NCI-H1092 (cell line): Measurements from ENCODE around the gene ALG14.
"Not testable (repeated sequence)": the region's sequence is repeated elsewhere in the genome, so short reads cannot be mapped to it uniquely, and the experiment has no call there.

Experiments
- DNase-seq: peaks from one replicate; lab custom pipeline; 2025; lab: John Stamatoyannopoulos, UW

The ALG14 gene

DNA sequence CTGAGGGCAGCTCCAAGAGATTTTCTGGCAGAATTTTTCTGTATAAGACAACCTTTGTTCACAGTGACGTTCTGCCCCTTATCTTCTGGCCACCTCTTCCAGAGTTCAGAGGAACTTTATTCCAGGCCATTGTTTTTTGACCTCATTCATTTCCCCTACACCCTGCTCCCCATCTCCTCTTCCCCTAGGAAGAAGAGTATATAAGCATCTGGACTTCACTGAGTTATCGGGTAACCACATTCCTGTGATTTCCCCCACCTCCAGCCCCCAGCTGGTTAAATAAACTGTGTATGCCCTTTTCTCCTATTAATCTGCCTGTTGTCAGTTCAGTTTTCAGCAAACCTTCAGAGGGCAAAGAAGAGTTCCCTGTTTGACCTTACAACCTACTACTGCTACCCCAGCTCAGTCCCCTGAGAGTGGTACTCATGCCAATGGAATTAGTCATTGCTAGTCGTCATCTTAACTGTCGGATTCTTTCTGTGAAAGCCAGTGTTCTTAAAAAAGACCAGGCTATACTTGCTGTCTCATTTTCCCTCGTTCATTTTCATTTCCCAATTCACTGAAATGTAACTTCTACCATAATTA is 14.3 kb upstream of the ALG14 start:
- DNase-seq, result no peak

DNA sequence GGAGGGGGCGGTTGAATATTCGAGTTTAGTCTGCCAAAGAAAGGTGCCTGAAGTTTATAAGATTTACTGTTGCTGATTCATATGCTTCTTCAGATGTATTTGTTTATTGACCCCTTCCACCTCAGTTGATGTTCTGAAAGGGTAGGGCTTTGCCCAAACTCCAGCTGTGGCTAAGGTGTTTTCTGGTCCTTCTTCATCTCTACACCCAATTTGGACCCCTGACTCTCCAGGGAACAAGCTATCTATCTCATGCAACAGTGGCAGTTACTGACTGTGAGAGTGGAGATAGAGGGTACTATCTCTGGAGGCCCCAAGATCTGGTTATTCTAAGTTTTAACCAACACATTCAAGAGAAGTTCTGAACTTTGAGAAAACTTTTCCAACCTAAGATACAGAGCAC is 12.6 kb upstream of the ALG14 start:
- no peak for DNase-seq

DNA sequence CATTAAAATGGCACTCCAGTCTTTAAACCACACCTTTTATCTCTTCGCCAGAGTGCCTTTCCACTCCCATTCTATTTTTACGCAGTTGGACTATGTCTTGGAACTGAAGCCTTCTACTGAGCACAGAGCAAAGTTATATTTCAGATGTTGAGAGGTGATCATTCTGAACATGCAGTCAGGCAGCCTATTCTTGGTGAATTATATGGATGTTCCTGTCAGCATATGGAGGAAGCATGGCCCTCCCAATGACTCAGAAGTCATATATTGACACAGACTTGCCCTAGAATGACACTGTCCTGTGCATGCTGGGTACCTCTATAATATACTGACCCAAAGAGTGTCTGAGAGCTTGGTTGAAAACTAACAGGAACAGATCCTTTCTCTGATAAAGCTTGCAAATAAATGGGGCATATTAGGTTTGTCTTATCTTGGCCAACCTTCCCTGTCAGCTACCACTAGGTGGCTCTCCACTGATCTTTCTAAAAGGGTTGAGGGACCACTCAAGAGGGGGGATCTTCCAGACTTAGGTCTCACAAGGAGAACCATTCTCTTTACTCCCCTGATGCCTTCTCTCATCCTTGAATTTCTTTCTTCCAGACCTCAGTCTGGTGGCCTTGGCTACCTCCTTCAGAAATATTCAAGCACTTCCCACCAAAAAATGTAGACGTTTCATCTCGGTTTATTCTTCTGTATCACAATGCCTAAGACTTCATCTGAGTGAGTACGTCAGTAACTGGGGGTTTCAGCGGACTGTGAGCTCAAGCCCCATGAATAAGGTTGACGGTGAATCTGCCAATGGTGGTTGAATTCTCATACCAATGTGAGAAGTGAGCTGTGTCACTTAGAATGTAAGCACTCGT is 11.8 kb upstream of the ALG14 start:
- no peak for DNase-seq

DNA sequence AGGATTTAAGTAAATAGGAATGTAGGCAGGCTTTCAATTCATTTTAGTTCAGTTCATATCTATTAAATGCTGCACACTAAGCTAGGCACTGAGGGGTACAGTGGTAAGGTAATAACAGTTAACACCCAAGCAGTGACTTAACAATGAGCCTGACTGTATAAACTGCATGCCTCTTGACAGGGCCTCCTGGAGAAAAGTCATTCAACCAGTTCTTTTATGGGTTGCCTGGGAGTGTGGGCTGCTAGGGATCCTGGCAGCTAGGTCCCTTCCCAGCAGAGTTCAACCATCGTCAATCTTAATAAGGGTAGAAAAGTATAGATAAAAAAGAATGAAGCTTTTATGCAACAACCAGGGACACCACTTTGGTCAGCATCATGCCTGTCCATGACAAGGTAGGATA is 8.1 kb upstream of the ALG14 start:
- no peak for DNase-seq

DNA sequence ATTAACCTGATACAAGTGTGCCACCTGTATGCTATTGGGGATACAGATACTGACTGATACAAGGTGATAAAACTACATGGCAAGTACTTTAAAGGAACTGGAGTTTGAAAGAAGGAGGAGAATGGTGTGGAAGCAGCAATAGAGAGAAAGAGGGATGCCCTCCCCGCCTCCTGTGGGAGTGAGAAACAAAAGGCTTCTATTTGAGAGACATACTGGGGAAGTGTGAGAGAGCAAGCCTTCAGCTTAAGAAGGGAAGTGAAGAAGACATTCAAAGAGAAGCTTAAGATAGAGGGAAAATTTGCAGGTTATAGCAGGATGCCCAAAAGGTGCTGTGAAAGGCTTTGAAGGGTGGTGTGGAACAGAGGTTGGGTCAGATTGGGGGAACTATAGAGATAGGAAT is 7.7 kb upstream of the ALG14 start:
- no peak for DNase-seq

DNA sequence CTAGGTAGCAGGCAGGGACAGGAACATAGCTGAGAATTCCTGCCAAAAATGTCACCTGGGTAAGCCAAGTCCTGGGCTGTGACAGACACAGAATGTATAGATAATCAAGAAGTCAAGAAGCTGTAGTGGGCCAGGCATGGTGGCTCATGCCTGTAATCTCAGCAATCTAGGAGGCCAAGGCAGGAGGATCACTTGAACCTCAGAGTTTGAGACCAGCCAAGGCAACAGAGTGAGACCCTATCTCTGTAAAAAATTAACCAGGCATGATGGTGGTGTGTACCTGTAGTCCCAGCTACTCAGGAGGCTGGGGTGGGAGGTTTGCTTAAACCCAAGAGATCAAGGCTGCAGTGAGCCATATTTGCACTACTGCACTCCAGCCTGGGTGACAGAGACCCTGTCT is 3.3 kb upstream of the ALG14 start:
- no peak for DNase-seq

DNA sequence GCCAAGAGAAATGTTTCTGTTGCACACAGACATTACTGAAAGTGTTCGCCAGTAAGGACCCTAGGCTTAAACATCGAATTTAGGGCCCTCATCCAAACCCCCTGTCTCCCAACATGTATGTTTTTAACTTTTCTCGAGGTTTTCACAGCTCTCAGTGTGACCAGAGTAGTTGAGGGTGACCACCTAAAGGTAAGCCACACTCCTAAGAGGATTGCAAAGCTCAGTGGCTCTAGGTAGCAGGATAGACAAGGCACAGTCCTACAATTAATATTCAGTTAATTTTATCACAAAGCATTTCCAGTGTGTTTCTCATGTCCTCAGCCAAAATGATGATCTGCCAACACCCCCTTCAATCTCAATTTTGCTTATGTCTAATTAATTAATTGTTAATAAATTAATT is 695 bp upstream of the ALG14 start:
- no peak for DNase-seq

DNA sequence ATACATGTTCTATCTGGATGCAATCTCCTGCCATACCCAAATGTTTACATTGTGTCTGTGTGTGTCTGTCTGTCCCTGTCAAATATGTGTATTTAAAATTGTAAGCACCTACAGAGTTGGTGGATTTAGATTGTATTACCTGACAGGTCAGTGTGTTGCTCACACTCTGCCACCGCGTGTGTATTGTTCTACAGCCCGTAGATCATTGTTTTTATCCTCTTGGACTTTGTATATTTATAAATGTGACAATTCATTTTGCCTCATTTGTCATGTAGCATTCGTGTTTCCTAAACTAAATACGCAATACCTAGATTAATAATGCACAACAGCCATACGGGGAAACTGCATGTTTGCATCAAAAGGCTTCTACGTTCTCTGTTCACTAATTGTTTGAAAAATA is 634 bp downstream of the ALG14 start:
- no peak for DNase-seq

DNA sequence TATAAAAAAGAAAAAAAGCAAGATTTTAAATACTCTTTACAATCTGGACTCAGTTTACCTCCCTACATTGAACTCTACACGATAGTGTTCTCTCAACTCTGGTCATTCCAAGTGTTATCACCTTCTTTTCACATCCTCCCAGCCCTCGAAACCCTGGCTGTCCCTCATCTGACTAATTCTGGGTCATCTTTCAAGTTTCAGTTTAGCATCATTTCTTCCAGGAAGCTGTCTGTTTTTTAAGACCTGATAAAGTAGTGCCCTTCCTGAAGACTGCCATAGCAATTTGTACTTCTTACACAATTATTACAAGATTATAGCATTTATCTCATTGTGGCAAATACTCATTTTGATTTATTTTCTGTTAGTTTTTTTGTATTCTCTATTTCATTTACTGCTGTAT is 1.2 kb downstream of the ALG14 start:
- no peak for DNase-seq

DNA sequence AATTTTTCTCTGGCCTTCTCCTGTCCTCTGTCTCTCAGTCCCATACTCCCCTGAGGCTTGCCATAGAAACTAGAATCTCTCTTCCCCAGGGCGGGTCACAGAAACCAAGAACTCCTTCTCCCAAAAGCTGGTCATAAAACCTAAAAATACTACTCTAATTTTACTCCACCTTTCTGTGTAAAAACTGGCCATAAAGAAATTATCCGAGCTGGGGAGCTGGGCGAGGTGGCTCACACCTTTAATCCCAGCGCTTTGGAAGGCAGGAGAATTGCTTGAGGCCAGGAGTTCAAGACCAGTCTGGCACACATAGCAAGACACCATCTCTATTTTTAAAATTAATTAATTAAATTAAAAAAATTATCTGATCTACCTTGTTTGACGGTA is 3.0 kb downstream of the ALG14 start:
- no peak for DNase-seq

DNA sequence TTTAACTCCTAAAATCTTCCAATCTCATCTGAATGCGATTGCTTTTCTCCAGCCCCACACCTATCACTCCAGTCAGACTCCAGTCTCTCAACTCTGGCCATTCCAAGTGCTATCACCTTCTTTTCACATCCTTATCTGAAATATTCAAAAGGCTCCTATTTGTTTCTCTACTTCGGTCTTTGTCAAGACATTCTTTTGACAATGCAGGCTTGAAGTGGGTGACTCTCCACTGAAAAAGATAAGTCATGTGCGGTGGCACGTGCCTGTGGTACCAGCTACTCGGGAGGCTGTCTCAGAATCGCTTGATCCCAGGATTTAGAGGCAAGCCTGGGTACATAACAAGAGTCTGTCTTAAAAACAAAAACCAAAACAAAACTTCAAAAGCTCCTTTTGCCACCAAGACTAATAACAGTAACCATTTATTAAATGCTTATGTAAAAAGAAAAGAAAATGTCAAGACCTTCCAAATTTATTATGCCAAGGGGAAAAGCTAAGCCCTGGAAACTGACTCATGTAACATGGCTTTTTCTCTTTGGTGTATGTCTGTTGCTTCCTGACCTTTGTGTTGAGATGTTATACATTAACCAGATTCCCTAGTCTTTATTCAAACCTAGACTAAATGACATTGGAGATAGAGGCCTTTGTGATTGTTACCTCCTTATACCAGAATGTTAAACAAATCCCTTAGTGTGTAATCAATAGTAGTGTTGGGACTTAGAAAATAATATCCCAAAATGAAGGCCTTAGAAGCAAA is 3.6 kb downstream of the ALG14 start:
- DNase-seq, result no peak

DNA sequence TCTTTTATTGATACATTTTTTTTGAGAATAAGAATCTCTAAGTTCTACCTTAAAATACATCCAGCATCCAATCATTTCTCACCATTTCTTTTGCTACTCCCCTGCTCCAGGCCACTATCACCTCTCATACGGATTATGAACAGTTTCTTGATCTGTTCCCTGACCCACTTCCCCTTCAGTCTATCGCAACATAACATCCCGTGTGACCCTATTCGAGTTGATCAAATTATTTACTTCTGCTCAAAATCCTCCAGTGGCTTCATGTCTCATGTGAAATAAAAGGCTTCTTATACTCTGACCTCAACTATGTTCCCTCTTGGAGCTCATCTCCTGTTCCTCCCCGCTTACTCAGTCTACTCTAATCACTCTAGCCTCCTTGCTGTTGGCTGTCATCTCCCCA is 5.2 kb downstream of the ALG14 start:
- no peak for DNase-seq

DNA sequence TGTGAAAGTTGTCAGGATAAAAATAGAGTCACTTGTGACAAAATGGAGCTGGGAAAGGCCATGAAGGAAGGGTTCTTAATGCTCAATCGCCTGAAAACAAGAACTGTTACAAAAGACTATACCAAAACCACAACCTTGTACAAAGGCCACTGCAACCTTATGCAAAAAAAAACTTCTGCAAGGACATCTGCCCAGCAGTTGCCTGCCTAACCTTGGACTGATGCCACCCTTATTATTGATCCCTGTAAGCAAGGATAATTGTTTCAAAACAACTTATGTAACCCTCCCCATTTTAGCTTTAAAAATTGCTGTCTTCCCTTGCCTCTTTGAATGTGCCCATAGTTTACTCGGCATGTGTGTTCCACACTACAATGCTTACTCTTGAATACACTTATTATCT is 5.7 kb downstream of the ALG14 start:
- no peak for DNase-seq

DNA sequence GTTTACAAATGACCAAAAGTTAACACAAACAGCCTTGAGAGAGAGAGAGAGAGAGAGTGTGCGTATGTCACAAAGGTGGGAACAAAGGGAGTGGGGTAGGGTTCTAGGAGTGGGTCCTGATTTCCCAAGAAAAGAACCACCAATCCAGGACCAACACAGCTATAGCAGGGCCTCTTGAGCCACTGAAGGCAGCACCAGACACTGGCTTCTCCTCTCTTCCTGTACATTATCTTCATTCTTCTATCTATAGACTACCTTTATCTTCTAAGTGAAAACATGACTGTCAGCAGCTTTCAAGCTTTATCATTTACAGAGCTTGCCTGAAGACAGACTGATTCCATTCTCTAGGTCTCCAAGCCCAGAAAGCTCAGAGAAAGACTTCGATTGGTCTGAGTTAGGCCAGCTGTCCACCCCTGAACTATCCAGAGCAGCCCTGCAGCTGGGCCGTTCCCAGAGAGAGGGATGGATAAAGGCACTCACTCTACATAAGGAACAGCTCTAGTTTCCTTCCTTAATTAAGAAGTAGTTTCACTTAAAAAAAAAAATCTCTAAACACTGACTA is 11.2 kb downstream of the ALG14 start:
- no peak for DNase-seq

DNA sequence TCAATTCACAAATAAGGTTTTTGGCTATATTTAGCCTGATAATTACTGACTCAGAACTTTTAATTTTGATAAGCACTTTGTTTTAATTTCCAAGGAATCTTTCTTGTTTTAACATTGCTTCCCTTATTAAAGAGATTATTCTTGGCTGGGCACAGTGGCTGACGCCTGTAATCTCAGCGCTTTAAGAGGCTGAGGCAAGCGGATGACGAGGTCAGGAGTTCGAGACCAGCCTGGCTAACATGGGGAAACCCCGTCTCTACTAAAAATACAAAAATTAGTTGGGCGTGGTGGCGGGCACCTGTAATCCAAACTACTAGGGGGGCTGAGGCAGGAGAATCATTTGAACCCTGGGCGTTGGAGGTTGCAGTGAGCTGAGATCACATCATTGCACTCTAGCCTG is 13.8 kb downstream of the ALG14 start:
- no peak for DNase-seq

DNA sequence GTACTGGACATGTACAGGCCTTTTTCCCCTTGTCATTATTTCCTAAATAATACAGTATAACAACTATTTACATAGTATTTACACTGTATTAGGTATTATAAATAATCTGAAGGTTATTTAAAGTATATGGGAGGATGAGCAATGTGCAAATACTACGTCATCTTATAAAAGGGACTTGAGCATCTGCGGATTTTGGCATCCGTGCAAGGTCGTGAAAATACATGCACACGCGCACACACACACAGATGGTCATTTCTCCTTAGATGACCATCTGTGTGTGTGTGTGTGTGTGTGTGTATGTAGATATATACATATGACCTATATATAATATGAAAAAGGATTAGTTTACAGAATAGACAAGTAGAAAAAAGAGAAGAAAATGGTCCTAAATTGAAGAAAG is 15.4 kb downstream of the ALG14 start:
- no peak for DNase-seq

DNA sequence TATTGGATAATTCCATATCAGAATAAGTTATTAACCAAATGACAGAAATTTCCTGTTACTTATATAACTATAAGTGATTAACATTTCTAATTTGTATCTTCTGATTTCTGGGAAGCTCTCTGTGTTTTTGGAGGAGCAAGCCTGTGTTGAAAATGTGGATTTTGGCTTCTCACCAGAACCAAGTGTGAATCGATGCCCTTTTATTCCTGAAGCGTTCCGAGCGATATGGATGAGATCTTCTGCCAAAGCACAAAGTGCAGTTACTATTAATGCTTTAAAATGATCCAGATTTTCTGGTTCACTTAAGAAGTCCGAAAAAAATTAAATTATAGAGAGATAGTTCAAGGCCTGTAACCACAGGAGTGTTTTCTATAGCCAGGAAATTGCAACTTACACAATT is 22.8 kb downstream of the ALG14 start:
- peak; percentile 48 for DNase-seq

DNA sequence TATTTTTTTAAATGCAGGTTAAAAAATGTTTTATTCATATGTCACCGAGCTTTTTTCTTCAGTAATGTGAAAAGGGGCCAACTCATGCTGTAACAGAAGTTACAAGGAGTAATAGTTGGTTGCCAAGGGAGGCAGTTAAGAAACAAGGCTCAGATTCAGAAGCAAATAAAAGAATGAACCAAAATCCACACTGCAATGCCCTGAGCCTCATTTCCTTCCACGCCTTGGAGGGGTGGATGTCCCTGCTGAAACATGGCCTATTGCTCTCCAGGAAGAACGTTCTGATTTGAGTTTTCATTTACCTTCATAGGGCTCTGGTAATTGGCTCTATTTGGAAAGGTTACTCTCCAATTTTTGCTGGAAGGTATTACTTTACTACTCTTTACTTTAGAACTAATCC is 24.4 kb downstream of the ALG14 start:
- no peak for DNase-seq

DNA sequence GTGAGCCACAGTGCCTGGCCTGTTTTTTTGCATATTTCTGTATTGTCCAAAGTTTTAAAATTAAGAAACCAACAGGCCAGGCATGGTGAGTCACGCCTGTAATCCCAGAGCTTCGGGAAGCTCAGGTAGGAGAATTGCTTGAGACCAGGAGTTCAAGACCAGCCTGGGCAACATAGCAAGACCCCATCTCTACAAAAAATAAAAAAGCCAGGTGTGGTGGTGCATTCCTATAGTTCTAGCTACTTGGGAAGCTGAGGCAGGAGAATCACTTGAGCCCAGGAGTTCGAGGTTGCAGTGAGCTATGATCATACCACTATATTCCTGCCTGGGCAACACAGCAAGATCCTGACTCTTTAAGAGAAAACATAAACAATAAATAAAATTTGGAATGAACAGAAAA is 25.1 kb downstream of the ALG14 start:
- DNase-seq, result not testable (repeated sequence)

DNA sequence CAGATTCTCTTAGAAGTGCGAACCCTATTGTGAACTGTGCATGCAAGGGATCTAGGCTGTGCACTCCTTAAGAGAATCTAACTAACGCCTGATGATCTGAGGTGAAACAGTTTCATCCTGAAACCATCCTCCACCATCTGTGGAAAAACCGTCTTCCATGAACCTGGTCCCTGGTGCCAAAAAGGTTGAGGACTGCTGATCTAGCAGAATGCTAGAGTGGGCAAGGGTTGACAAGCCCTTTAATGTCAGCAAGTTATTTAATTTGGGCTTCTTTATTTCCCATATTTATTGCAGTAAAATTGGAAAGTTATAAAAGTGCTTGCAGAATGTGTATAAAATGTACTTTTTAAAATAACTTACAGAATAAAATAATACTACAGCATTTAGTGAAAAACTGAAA is 26.4 kb downstream of the ALG14 start:
- DNase-seq, result no peak

DNA sequence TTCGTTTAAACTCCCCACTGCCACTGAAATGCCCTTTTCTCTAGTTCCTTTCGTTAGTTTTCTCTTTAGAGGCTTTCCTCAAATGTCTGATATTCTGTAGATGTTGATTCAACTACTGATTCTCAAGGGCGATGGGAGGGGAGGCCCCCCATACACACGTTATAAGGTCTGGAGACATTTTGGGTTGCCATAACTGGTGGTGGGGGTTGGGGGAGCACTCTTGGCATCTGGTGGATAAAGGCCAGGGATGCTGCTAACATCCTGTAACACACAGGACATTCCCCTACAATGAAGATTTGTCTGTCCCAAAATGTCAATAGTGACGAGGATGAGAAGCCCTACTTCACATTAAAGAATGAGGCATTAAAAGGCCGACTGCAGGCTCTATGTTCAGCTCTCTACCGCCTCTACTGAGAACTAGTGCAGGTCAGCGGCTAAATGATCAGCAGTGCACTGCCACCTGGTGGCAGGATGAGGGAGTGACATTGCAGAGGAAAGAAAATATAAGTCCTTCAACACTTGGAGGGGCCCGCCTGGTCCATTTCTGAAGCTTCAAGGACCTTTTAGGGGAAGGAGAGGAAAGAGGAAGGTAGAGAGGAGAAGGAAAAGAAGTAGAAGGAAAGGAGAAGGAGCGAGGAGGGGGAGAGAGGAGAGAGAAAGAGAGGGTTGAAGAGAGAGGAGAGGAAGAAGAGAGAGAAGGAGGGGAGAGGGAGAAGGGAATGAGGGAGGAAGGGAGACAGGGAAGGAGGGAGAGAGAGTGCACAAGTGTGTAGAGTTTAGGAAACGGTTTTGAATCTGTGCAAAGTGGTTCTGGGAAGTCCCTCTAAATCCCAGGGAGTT is 29.4 kb downstream of the ALG14 start:
- DNase-seq, result peak; percentile 75

DNA sequence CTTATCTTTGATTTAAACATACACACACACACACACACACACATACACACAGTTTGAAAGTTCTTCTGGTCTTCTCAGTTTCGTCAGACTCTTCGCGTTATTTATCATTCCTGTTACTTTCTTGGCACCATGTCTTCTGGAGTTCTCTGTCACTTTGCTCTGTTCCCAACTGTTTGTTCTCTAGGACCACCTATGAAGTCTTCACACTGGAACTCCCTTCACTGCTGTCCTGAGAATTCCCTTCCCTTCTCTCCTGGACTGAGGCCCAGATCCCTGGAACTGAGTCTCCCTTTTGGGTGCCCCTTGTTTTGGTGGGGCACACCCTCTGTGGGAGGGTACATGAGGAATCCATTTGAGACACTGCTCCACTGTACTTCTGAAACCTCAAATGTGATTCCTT is 30.5 kb downstream of the ALG14 start:
- DNase-seq, result no peak
